HepG2 (cell line): ENCODE measurements around the gene PPP3CB. TPM values are rescaled to one million over a fixed set of nuclear protein-coding genes. Genes with fewer than 3 reads are reported as not detected.

ENCODE experiments used
- ATAC-seq: fragments of 200-7000 bp; cut with Tn5 transposase; 3 replicates; pipeline ENCODE4 v1.9.1; 2020; ENCODE audit warnings: mild to moderate bottlenecking, moderate library complexity
- BruUV-seq: library from RNA; stranded (reverse); fragments of 400-500 nt; replicated peaks from 2 replicates; lab custom pipeline; 2021; lab: Mats Ljungman, UMichigan
- CTCF ChIA-PET: fragments of 300-600 bp; formaldehyde crosslinking; extraction: SDS; loops from one replicate; lab custom pipeline; 2021; ENCODE audit warnings: low total read pairs, inconsistent platforms, low intra/inter-chr PET ratio; lab: Yijun Ruan, JAX
- POLR2A ChIA-PET: fragments of 350-600 bp; sonication (Branson Sonifier 250); formaldehyde crosslinking; loops from one replicate; lab custom pipeline; 2020; ENCODE audit warnings: antibody characterized with exemption, inconsistent platforms; lab: Yijun Ruan, JAX
- DNase-seq: peaks from one replicate; pipeline ENCODE4 v3.0.0-alpha.2; 2015; ENCODE audit warnings: low spot score
- FAIRE-seq: peaks from 3 replicates; lab custom pipeline; 2011; peaks lifted over from hg19 to GRCh38; lab: Jason Lieb, UNC
- H2AFZ ChIP-seq: one replicate; pipeline ENCODE4 v1.6.1; 2011; ENCODE audit warnings: low read length, inconsistent platforms
- H3K27ac ChIP-seq: fragments of 300-600 bp; 3 replicates; pipeline ENCODE4 v1.8.0; 2011; ENCODE audit warnings: mixed run types, mild to moderate bottlenecking, mixed read lengths, low read length, inconsistent platforms; ENCODE audit not compliant: insufficient read depth; ENCODE audit errors: extremely low read length
- H3K27me3 ChIP-seq, 2 experiments: fragments of 200-600 bp in 1 of 2; 2 replicates in 1 of 2; 3 replicates in 1 of 2; pipeline versions ENCODE4 v1.6.0 to v1.8.0; 2011; ENCODE audit warnings: low read length in 2 of 2, mild to moderate bottlenecking in 2 of 2, moderate library complexity in 2 of 2, inconsistent platforms in 1 of 2; ENCODE audit not compliant: insufficient read depth in 2 of 2, control insufficient read depth in 1 of 2
- H3K36me3 ChIP-seq, 2 experiments: fragments of 200-600 bp in 1 of 2; replicated peaks in 1 of 2; 2 replicates in 1 of 2; 3 replicates in 1 of 2; pipeline versions ENCODE4 v1.5.1 to v1.8.0; 2011; ENCODE audit warnings: low read length in 2 of 2, inconsistent platforms in 1 of 2; ENCODE audit not compliant: insufficient read depth in 2 of 2, control insufficient read depth in 1 of 2
- H3K4me1 ChIP-seq: 2 replicates; pipeline ENCODE4 v1.5.1; 2012; ENCODE audit warnings: low read length, inconsistent platforms; ENCODE audit not compliant: insufficient read depth
- H3K4me2 ChIP-seq: 2 replicates; pipeline ENCODE4 v1.6.0; 2011; ENCODE audit warnings: low read depth, low read length, inconsistent platforms
- H3K4me3 ChIP-seq, 3 experiments: fragments of 200-600 bp in 1 of 3; sonication (generic), shearing (Covaris generic) in 1 of 3; replicated peaks in 1 of 3; 2 replicates each; pipeline ENCODE4 v1.5.1; 2011 to 2016; ENCODE audit warnings: low read length in 3 of 3, inconsistent platforms in 2 of 3, low read depth in 2 of 3, mild to moderate bottlenecking in 2 of 3, control low read depth in 1 of 3, mixed read lengths in 1 of 3; ENCODE audit not compliant: insufficient read depth in 1 of 3
- H3K79me2 ChIP-seq: one replicate; pipeline ENCODE4 v1.6.1; 2011; ENCODE audit warnings: low read length, inconsistent platforms; ENCODE audit not compliant: insufficient read depth
- H3K9ac ChIP-seq: 2 replicates; pipeline ENCODE4 v1.6.0; 2011; ENCODE audit warnings: mild to moderate bottlenecking, low read depth, low read length, inconsistent platforms; ENCODE audit not compliant: insufficient read depth
- H3K9me3 ChIP-seq: 2 replicates; pipeline ENCODE4 v1.5.1; 2012; ENCODE audit warnings: mild to moderate bottlenecking, low read length
- H4K20me1 ChIP-seq: 2 replicates; pipeline ENCODE4 v1.6.0; 2011; ENCODE audit warnings: inconsistent platforms, mild to moderate bottlenecking, low read length, moderate library complexity; ENCODE audit not compliant: insufficient read depth
- ARNTL ChIP-seq: sonication (generic); formaldehyde crosslinking; IDR thresholded peaks from 2 replicates; pipeline ENCODE4 v1.4.0; 2020; ENCODE audit warnings: mild to moderate bottlenecking, missing genetic modification reagents
- ATF7 ChIP-seq, 2 experiments: fragments of 450-650 bp in 1 of 2; sonication (generic) in 1 of 2; formaldehyde crosslinking in 1 of 2; IDR thresholded peaks; 2 replicates each; pipeline versions ENCODE4 v1.4.0 to v1.6.1; 2016 to 2020; ENCODE audit warnings: antibody characterized with exemption in 1 of 2, mild to moderate bottlenecking in 1 of 2, missing genetic modification reagents in 1 of 2
- CREB1 ChIP-seq, 2 experiments: fragments of 450-650 bp in 1 of 2; IDR thresholded peaks; 2 replicates each; pipeline ENCODE4 v1.6.1; 2016 to 2017; ENCODE audit warnings: control low read depth in 1 of 2, mild to moderate bottlenecking in 1 of 2, missing compliant biosample characterization in 1 of 2, missing genetic modification characterization in 1 of 2
- EP300 ChIP-seq, 3 experiments: sonication (generic) in 1 of 3; formaldehyde crosslinking in 1 of 3; IDR thresholded peaks; 2 replicates each; pipeline versions ENCODE4 v1.5.1 to v1.6.1; 2011 to 2020; ENCODE audit warnings: low read depth in 2 of 3, low read length in 2 of 3, borderline replicate concordance in 1 of 3, improper control_type of control experiment in 1 of 3, mild to moderate bottlenecking in 1 of 3, missing genetic modification reagents in 1 of 3, moderate library complexity in 1 of 3
- FOXM1 ChIP-seq: sonication (generic); formaldehyde crosslinking; IDR thresholded peaks from 2 replicates; pipeline ENCODE4 v1.5.0; 2020; ENCODE audit warnings: missing genetic modification reagents
- FOXP1 ChIP-seq, 2 experiments: fragments of 450-650 bp in 1 of 2; IDR thresholded peaks; 2 replicates each; pipeline ENCODE4 v1.6.1; 2017 to 2018; ENCODE audit warnings: antibody characterized with exemption in 1 of 2
- JUN ChIP-seq: sonication (generic); formaldehyde crosslinking; IDR thresholded peaks from 2 replicates; pipeline ENCODE4 v1.4.0; 2020; ENCODE audit warnings: mild to moderate bottlenecking, missing genetic modification reagents
- MED8 ChIP-seq: sonication (generic); formaldehyde crosslinking; IDR thresholded peaks from 2 replicates; pipeline ENCODE4 v1.8.1; 2023; ENCODE audit warnings: mild to moderate bottlenecking, missing genetic modification reagents; ENCODE audit not compliant: insufficient replicate concordance
- MXD3 ChIP-seq: IDR thresholded peaks from 2 replicates; pipeline ENCODE4 v1.6.1; 2016; ENCODE audit warnings: mild to moderate bottlenecking, missing biosample characterization, missing genetic modification reagents
- POLR2AphosphoS5 ChIP-seq: IDR thresholded peaks from 2 replicates; pipeline ENCODE4 v1.6.1; 2012; ENCODE audit warnings: low read depth, low read length
- RBM22 ChIP-seq: fragments of 200-400 bp; formaldehyde crosslinking; optimal IDR thresholded peaks from 2 replicates; pipeline ENCODE3; 2017; ENCODE audit warnings: mild to moderate bottlenecking, low read length, moderate library complexity
- TCF12 ChIP-seq, 2 experiments: fragments of 450-650 bp in 1 of 2; sonication (generic) in 1 of 2; formaldehyde crosslinking in 1 of 2; IDR thresholded peaks; 2 replicates each; pipeline versions ENCODE4 v1.6.1 to v1.8.0; 2017 to 2022; ENCODE audit warnings: antibody characterized with exemption in 1 of 2, mild to moderate bottlenecking in 1 of 2, missing genetic modification reagents in 1 of 2, moderate library complexity in 1 of 2
- ZBED4 ChIP-seq: sonication (generic); formaldehyde crosslinking; IDR thresholded peaks from 2 replicates; pipeline ENCODE4 v1.4.0; 2020; ENCODE audit warnings: missing genetic modification reagents, borderline replicate concordance
- ZNF501 ChIP-seq: sonication (generic); formaldehyde crosslinking; IDR thresholded peaks from 2 replicates; pipeline ENCODE4 v1.5.1; 2020; ENCODE audit warnings: mild to moderate bottlenecking, moderate library complexity, missing genetic modification reagents
- ZNF510 ChIP-seq: sonication (generic); formaldehyde crosslinking; IDR thresholded peaks from 2 replicates; pipeline ENCODE4 v1.4.0; 2020; ENCODE audit warnings: low read depth, mild to moderate bottlenecking, missing genetic modification reagents
- ZNF652 ChIP-seq: IDR thresholded peaks from 2 replicates; pipeline ENCODE4 v1.6.1; 2016; ENCODE audit warnings: low read depth, borderline replicate concordance
- ZNF770 ChIP-seq: sonication (generic); formaldehyde crosslinking; IDR thresholded peaks from 2 replicates; pipeline ENCODE4 v1.5.0; 2020; ENCODE audit warnings: mild to moderate bottlenecking, missing genetic modification reagents
- ZSCAN21 ChIP-seq: sonication (generic); formaldehyde crosslinking; IDR thresholded peaks from 2 replicates; pipeline ENCODE4 v1.8.0; 2022; ENCODE audit warnings: mild to moderate bottlenecking, missing genetic modification reagents, moderate library complexity, borderline replicate concordance
- WGBS: methylation state at CpG from one replicate; pipeline ENCODE4 v1.1.6; 2017; ENCODE audit warnings: low lambda C conversion rate; 5-methylcytosine and 5-hydroxymethylcytosine counted together
- in situ Hi-C: cut with HindIII; loops from 2 replicates; pipeline ENCODE4 v1.10.0; 2017; ENCODE audit warnings: low pct_unique_long_range_greater_than_20kb; ENCODE audit not compliant: extremely low pct_ligation_motif_present
- intact Hi-C: fragments of 100-400 bp; cut with micrococcal nuclease; formaldehyde crosslinking; loops from one replicate; pipeline ENCODE4 v1.10.0; 2022; ENCODE audit not compliant: unreplicated experiment
- polyA plus RNA-seq, 8 experiments: library from polyadenylated mRNA; depleted of rRNA in 3 of 8; stranded (reverse) in 7 of 8; unstranded in 1 of 8; fragments of >200 nt; fragmentation: Illumina TruSeq in 4 of 8; extraction: Trizol in 4 of 8; gene quantifications; 2 replicates each; pipeline versions ENCODE4 v1.2.1 to v1.2.3, GENCODE V29; 2011 to 2016; ENCODE audit warnings: low read depth in 4 of 8, missing spikeins in 1 of 8, mixed read lengths in 1 of 8; ENCODE audit not compliant: insufficient read depth in 1 of 8
- total RNA-seq, 5 experiments: library from RNA; depleted of rRNA; stranded (reverse); fragments of >200 nt; fragmentation: Illumina TruSeq; extraction: Trizol; gene quantifications; 2 replicates each; pipeline ENCODE4 v1.2.3, GENCODE V29; 2016; ENCODE audit warnings: low read depth in 1 of 5

Gene PPP3CB
- total and polyA plus RNA-seq, 2 of the 13 experiments (the other 11 are each of a cell fraction or from before 2014, with no cell fraction given): 8.7 to 11.4 TPM

- H3K36me3 ChIP-seq: peaks cover 11 to 20% of the 10 kb centered on the region in 2 experiments
- no peaks in the 10 kb centered on the region for H4K20me1 ChIP-seq
- H3K79me2 ChIP-seq: peaks cover 25% of the 10 kb centered on the region
- no peak overlapping the region for H3K9ac ChIP-seq
- H3K27me3 ChIP-seq: no peaks in the 10 kb centered on the region; a peak in 1 of 5 replicates
- in situ Hi-C loops: loop anchor here (10.0 kb wide), 1 partner anchor 243 kb away; the partner anchor contains the start of gene MRPS16
- no peak for FAIRE-seq
- no peak overlapping the region for H3K27ac ChIP-seq
- intact Hi-C loops: loop anchor here (2.0 kb wide), 1 partner anchor 83 kb away; the partner anchor contains the start of gene ANXA7
- H2AFZ ChIP-seq: no peak overlapping the region
- no TSS peak for BruUV-seq
- no peak for DNase-seq
- TF ChIP-seq CREB1 (IDR thresholded peaks at IDR 0.05) (peak; percentile 71), CREB1 (CRISPR knock-in tag; IDR thresholded peaks at IDR 0.05) (no peak), EP300 (IDR thresholded peaks at IDR 0.05; ENCODE audit: low read depth in 2 of 2, low read length in 2 of 2) (no peak), EP300 (CRISPR knock-in tag; IDR thresholded peaks at IDR 0.05; ENCODE audit: borderline replicate concordance) (no peak), RBM22 (peak; percentile 74), JUN (CRISPR knock-in tag) (no peak), ARNTL (CRISPR knock-in tag) (no peak), TCF12 (IDR thresholded peaks at IDR 0.05) (no peak), TCF12 (CRISPR knock-in tag; IDR thresholded peaks at IDR 0.05) (no peak), MXD3 (CRISPR knock-in tag) (no peak), POLR2AphosphoS5 (no peak), ATF7 (IDR thresholded peaks at IDR 0.05) (peak; percentile 89), ATF7 (CRISPR knock-in tag; IDR thresholded peaks at IDR 0.05) (no peak), MED8 (CRISPR knock-in tag) (no peak), FOXP1 (IDR thresholded peaks at IDR 0.05) (no peak), FOXP1 (CRISPR knock-in tag; IDR thresholded peaks at IDR 0.05) (no peak), ZBED4 (CRISPR knock-in tag) (no peak), ZNF510 (CRISPR knock-in tag) (no peak), ZSCAN21 (CRISPR knock-in tag) (no peak), FOXM1 (CRISPR knock-in tag) (no peak), ZNF501 (CRISPR knock-in tag) (no peak), ZNF652 (CRISPR knock-in tag) (no peak), ZNF770 (CRISPR knock-in tag) (no peak)
- TF ChIP-seq, all 625 proteins: peak for 3
- Histone ChIP-seq H3K4me1 (peaks cover 35% of the 10 kb centered on the region), H3K4me3 (no peak overlapping the region), H3K4me2 (no peak overlapping the region), H3K9me3 (no peaks in the 10 kb centered on the region)
- WGBS: 94% methylated on average over 2 of the region's 2 CpGs
- ChIA-PET POLR2A (interaction anchor here (1.9 kb wide), 1 partner anchor 10 kb away, joined by 5 read pairs; no protein-coding TSS in a partner anchor), CTCF (no interaction called here)
- no peak for ATAC-seq
These were observed 1.8 kb upstream of the PPP3CB start for GRCh38 chr10:73497623-73498022.
